Measurements from ENCODE around the gene PLAC8.
"Not testable (repeated sequence)": the region's sequence is repeated elsewhere in the genome, so short reads cannot be mapped to it uniquely, and the experiment has no call there.

Gene PLAC8

GRCh38 chr4:83067058-83067639 lies 47.4 kb downstream of the PLAC8 start:
- no peak overlapping the region for H3K4me3 ChIP-seq (ENCODE audit: low read depth, low read length)
- no peak for DNase-seq (ENCODE audit: low read depth)
- no peak for TF ChIP-seq CTCF (IDR thresholded peaks at IDR 0.05; ENCODE audit: insufficient read depth, low read depth, low read length, missing control alignments)

GRCh38 chr4:83065266-83065665 lies 49.3 kb downstream of the PLAC8 start:
- DNase-seq (ENCODE audit: low read depth), result no peak
- no peak overlapping the region for H3K4me3 ChIP-seq (ENCODE audit: low read depth, low read length)
- no peak for TF ChIP-seq CTCF (IDR thresholded peaks at IDR 0.05; ENCODE audit: insufficient read depth, low read depth, low read length, missing control alignments)

- no peak for DNase-seq (ENCODE audit: low read depth)
- no peak overlapping the region for H3K4me3 ChIP-seq (ENCODE audit: low read depth, low read length)
- TF ChIP-seq CTCF (IDR thresholded peaks at IDR 0.05; ENCODE audit: insufficient read depth, low read depth, low read length, missing control alignments), result no peak
Observed at GRCh38 chr4:83062739-83063138, 51.8 kb downstream of the PLAC8 start.

- DNase-seq (ENCODE audit: low read depth), result peak; percentile 34
- H3K4me3 ChIP-seq (ENCODE audit: low read depth, low read length), result no peak overlapping the region
- TF ChIP-seq CTCF (IDR thresholded peaks at IDR 0.05; ENCODE audit: insufficient read depth, low read depth, low read length, missing control alignments), result peak; percentile 11
Observed at GRCh38 chr4:83054928-83055327, 59.6 kb downstream of the PLAC8 start.

- not testable (repeated sequence) for H3K4me3 ChIP-seq (ENCODE audit: low read depth, low read length); DNase-seq (ENCODE audit: low read depth)
Observed at GRCh38 chr4:83048781-83049180, 65.7 kb downstream of the PLAC8 start.

GRCh38 chr4:83046693-83047473 lies 67.6 kb downstream of the PLAC8 start:
- DNase-seq (ENCODE audit: low read depth), result no peak
- no peak overlapping the region for H3K4me3 ChIP-seq (ENCODE audit: low read depth, low read length)
- no peak for TF ChIP-seq CTCF (IDR thresholded peaks at IDR 0.05; ENCODE audit: insufficient read depth, low read depth, low read length, missing control alignments)

GRCh38 chr4:83043801-83044407 lies 70.6 kb downstream of the PLAC8 start:
- DNase-seq (ENCODE audit: low read depth), result no peak
- no peak for TF ChIP-seq CTCF (IDR thresholded peaks at IDR 0.05; ENCODE audit: insufficient read depth, low read depth, low read length, missing control alignments)
- no peak overlapping the region for H3K4me3 ChIP-seq (ENCODE audit: low read depth, low read length)

- H3K4me3 ChIP-seq (ENCODE audit: low read depth, low read length); DNase-seq (ENCODE audit: low read depth): not testable (repeated sequence)
Observed at GRCh38 chr4:83043157-83043556, 71.4 kb downstream of the PLAC8 start.
